ENCODE data around the gene PIWIL4.

PIWIL4 gene

DNA sequence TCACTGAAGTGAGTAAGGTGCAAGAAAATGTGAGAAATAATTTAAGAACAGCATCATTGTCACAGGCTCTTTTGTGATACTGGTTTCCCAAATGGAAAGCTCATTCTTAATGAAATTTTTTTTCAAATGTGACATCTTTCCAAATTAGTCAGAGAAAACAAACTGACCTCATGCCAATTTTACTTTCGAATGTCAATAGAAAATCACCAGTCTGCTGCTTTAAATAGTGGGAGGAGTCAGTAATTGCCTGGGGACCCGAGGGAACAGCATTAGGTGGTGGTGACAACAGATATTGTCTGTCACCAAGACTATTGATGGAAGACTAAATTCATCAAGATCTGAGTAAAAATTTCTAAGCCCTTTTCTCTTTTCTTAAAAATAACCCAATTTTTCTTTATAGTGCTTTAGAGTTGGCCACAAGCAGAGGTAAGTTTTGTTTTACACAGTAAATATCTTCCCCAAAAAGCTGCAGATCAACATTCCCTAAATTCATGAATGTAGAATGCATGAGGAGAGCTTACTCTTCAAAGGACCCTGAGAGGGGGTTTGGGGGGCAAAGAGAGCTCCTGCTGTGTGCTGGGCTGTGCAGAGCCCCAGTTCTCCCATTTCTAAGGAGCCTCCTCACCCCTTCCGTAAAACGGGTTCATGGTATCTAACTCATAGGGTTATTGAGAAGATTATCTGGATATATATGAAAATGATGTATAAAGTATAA, 95.1 kb downstream of the PIWIL4 start:
- no peak for TF ChIP-seq CTCF (conservative IDR thresholded peaks at IDR 0.05; ENCODE audit: low read depth)
- ChIA-PET POLR2A (ENCODE audit: low non-redundant PET) (no interaction called here), CTCF (no interaction called here)
- no peak for DNase-seq (ENCODE audit: low spot score)
- H3K27ac ChIP-seq: no peak overlapping the region

- ChIA-PET CTCF (no interaction called here), POLR2A (ENCODE audit: low non-redundant PET) (no interaction called here)
- TF ChIP-seq CTCF (conservative IDR thresholded peaks at IDR 0.05; ENCODE audit: low read depth): no peak
- H3K27ac ChIP-seq: no peak overlapping the region
- no peak for DNase-seq (ENCODE audit: low spot score)
These were observed 95.8 kb downstream of the PIWIL4 start for GRCh38 chr11:94662846-94663390.

DNA sequence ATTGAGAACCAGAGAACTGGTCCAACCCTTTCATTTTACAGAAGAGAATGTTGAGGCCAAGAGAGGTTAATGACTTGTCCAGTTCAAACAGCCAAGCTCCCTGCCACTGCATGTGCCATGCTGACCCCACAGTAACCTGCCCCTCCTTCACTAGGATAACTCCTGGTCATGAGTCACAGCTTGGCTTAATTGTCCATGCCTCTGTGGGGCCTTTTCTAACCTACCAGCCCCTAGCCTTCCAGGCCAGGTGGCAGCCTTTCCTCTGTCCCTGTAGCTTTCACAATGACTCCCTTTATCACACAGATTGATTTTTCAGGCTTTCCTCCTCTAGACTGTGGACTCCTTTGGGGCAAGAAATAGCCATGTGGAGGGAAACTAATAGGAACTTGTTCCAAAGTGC, 97.2 kb downstream of the PIWIL4 start:
- no peak for TF ChIP-seq CTCF (conservative IDR thresholded peaks at IDR 0.05; ENCODE audit: low read depth)
- POLR2A ChIA-PET (ENCODE audit: low non-redundant PET): no interaction called here
- H3K27ac ChIP-seq: no peak overlapping the region
- no peak for DNase-seq (ENCODE audit: low spot score)
- CTCF ChIA-PET: no interaction called here

- CTCF ChIA-PET: interaction anchor here (0.6 kb wide), 1 partner anchor 42 kb away, joined by 3 read pairs; no protein-coding TSS in a partner anchor
- POLR2A ChIA-PET (ENCODE audit: low non-redundant PET): no interaction called here
- no peak for TF ChIP-seq CTCF (conservative IDR thresholded peaks at IDR 0.05; ENCODE audit: low read depth)
- DNase-seq (ENCODE audit: low spot score): no peak
- no peak overlapping the region for H3K27ac ChIP-seq
These were observed 98.0 kb downstream of the PIWIL4 start for GRCh38 chr11:94665116-94665659.

- POLR2A ChIA-PET (ENCODE audit: low non-redundant PET): no interaction called here
- CTCF ChIA-PET: no interaction called here
- DNase-seq (ENCODE audit: low spot score): no peak
- no peak overlapping the region for H3K27ac ChIP-seq
- no peak for TF ChIP-seq CTCF (conservative IDR thresholded peaks at IDR 0.05; ENCODE audit: low read depth)
These were observed 99.9 kb downstream of the PIWIL4 start for GRCh38 chr11:94666792-94667721.

DNA sequence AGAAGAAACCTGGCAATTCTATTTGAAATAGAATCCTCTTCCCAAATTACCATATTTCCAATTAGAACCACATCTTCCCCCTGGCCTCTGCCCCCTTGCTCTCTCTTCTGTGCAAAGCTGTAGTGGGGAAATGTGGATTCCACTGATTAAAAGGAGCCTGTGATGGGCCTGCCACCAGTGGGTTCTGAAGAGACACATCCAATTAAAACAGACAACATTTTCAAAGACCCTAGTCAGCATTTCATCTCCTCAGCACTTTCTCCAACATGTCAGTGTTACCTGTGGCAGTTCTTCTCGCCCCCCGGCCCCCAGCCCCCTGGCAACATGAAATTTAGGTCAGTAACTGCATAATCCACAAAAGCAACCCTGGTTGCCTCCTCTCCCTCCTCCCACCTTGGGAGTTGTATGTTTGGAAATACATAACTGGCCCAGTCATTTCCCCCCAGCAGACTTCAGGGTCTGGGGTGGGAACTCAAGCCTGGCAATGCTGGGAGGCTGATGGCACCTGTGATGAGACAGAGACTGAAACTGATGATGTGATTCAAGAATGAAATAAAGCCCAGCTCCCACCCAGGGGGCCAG, 101.1 kb downstream of the PIWIL4 start:
- POLR2A ChIA-PET (ENCODE audit: low non-redundant PET): no interaction called here

More for the DNA sequence above, 101.1 kb downstream of the PIWIL4 start:
- no peak for TF ChIP-seq CTCF (conservative IDR thresholded peaks at IDR 0.05; ENCODE audit: low read depth)
- DNase-seq (ENCODE audit: low spot score): no peak
- H3K27ac ChIP-seq: no peak overlapping the region
- CTCF ChIA-PET: no interaction called here

Measured in RWPE1 (cell line).